ENCODE results near the gene ODAD3. TPM values are rescaled to one million over a fixed set of nuclear protein-coding genes. Genes with fewer than 3 reads are reported as not detected.
"Not testable (repeated sequence)": the region's sequence is repeated elsewhere in the genome, so short reads cannot be mapped to it uniquely, and the experiment has no call there.

ODAD3 gene
- total RNA-seq, 2 experiments from 2014 or later = not detected

- H3K36me3 Mint-ChIP-seq (ENCODE audit: low read depth) = no peaks in the 10 kb centered on the region
- POLR2A ChIA-PET = no interaction called here
- CTCF ChIA-PET = no interaction called here
Measured at GRCh38 chr19:11410682-11411081, 24.2 kb downstream of the ODAD3 start.

GRCh38 chr19:11408591-11408990, 26.3 kb downstream of the ODAD3 start:
- no peaks in the 10 kb centered on the region for H3K4me1 Mint-ChIP-seq (ENCODE audit: low read depth)
- H3K27ac Mint-ChIP-seq = no peak overlapping the region

More at GRCh38 chr19:11410682-11411081, 24.2 kb downstream of the ODAD3 start:
- DNase-seq (no peak), ATAC-seq (no peak)
- Mint-ChIP-seq H3K27me3 (ENCODE audit: low read depth) (peaks cover 17% of the 10 kb centered on the region), H3K4me3 (no peak overlapping the region), H3K27ac (no peak overlapping the region), H3K9me3 (ENCODE audit: insufficient read depth) (no peaks in the 10 kb centered on the region), H3K4me1 (ENCODE audit: low read depth) (no peaks in the 10 kb centered on the region)

GRCh38 chr19:11406703-11407236, 28.2 kb downstream of the ODAD3 start:
- H3K27me3 Mint-ChIP-seq (ENCODE audit: low read depth) = peaks cover 14% of the 10 kb centered on the region
- not testable (repeated sequence) for H3K9me3 Mint-ChIP-seq (ENCODE audit: insufficient read depth); H3K4me1 Mint-ChIP-seq (ENCODE audit: low read depth); ATAC-seq; DNase-seq; H3K4me3 Mint-ChIP-seq; H3K27ac Mint-ChIP-seq; H3K36me3 Mint-ChIP-seq (ENCODE audit: low read depth)
- CTCF ChIA-PET = interaction anchor here (1.0 to 1.6 kb wide), 2 partner anchors 27 to 32 kb away, joined by 3 to 6 read pairs; partner anchors contain the start of gene SWSAP1
- POLR2A ChIA-PET = interaction anchor here (0.6 to 1.0 kb wide), 2 partner anchors 14 to 48 kb away, joined by 3 read pairs; no protein-coding TSS in a partner anchor

More at GRCh38 chr19:11408591-11408990, 26.3 kb downstream of the ODAD3 start:
- Mint-ChIP-seq H3K36me3 (ENCODE audit: low read depth) (no peaks in the 10 kb centered on the region), H3K9me3 (ENCODE audit: insufficient read depth) (no peaks in the 10 kb centered on the region), H3K27me3 (ENCODE audit: low read depth) (peaks cover 14% of the 10 kb centered on the region), H3K4me3 (no peak overlapping the region)
- ChIA-PET POLR2A (no interaction called here), CTCF (no interaction called here)
- DNase-seq (no peak), ATAC-seq (no peak)

- Mint-ChIP-seq H3K36me3 (ENCODE audit: low read depth) (no peaks in the 10 kb centered on the region), H3K4me1 (ENCODE audit: low read depth) (no peaks in the 10 kb centered on the region), H3K27me3 (ENCODE audit: low read depth) (peaks cover 10% of the 10 kb centered on the region), H3K9me3 (ENCODE audit: insufficient read depth) (no peaks in the 10 kb centered on the region), H3K27ac (no peak overlapping the region), H3K4me3 (no peak overlapping the region)
- ChIA-PET POLR2A (interaction anchor here (1.0 kb wide), 1 partner anchor 47 kb away, joined by 3 read pairs; no protein-coding TSS in a partner anchor), CTCF (interaction anchor here (0.6 to 1.6 kb wide), 2 partner anchors 24 to 31 kb away, joined by 3 to 6 read pairs; partner anchors contain the start of gene SWSAP1)
- ATAC-seq = peak; percentile 47
- peak; percentile 36 for DNase-seq
Measured at GRCh38 chr19:11405846-11406643, 28.9 kb downstream of the ODAD3 start.

GRCh38 chr19:11404588-11405222, 30.2 kb downstream of the ODAD3 start:
- H3K36me3 Mint-ChIP-seq (ENCODE audit: low read depth) = no peaks in the 10 kb centered on the region
- DNase-seq = no peak
- H3K27me3 Mint-ChIP-seq (ENCODE audit: low read depth) = peaks cover 10% of the 10 kb centered on the region
- POLR2A ChIA-PET = interaction anchor here (1.0 kb wide), 1 partner anchor 14 kb away, joined by 3 read pairs; no protein-coding TSS in a partner anchor
- H3K4me3 Mint-ChIP-seq = no peak overlapping the region
- H3K27ac Mint-ChIP-seq = no peak overlapping the region
- H3K9me3 Mint-ChIP-seq (ENCODE audit: insufficient read depth) = no peaks in the 10 kb centered on the region
- CTCF ChIA-PET = interaction anchor here (1.0 kb wide), 1 partner anchor 24 kb away, joined by 4 read pairs; no protein-coding TSS in a partner anchor
- ATAC-seq = no peak
- no peaks in the 10 kb centered on the region for H3K4me1 Mint-ChIP-seq (ENCODE audit: low read depth)

- no peak for ATAC-seq
- no peak overlapping the region for H3K27ac Mint-ChIP-seq
- no peaks in the 10 kb centered on the region for H3K4me1 Mint-ChIP-seq (ENCODE audit: low read depth)
- no peaks in the 10 kb centered on the region for H3K36me3 Mint-ChIP-seq (ENCODE audit: low read depth)
- CTCF ChIA-PET = interaction anchor here (1.3 kb wide), 1 partner anchor 108 kb away, joined by 3 read pairs; no protein-coding TSS in a partner anchor
- POLR2A ChIA-PET = interaction anchor here (0.5 kb wide), 1 partner anchor 171 kb away, joined by 4 read pairs; no protein-coding TSS in a partner anchor
- H3K4me3 Mint-ChIP-seq = no peak overlapping the region
- no peak for DNase-seq
- peaks cover 2% of the 10 kb centered on the region for H3K27me3 Mint-ChIP-seq (ENCODE audit: low read depth)
- no peaks in the 10 kb centered on the region for H3K9me3 Mint-ChIP-seq (ENCODE audit: insufficient read depth)
Measured at GRCh38 chr19:11401808-11402543, 32.9 kb downstream of the ODAD3 start.

- no peak overlapping the region for H3K27ac Mint-ChIP-seq
- no peaks in the 10 kb centered on the region for H3K4me1 Mint-ChIP-seq (ENCODE audit: low read depth)
- POLR2A ChIA-PET = no interaction called here
- no peak overlapping the region for H3K4me3 Mint-ChIP-seq
- no peaks in the 10 kb centered on the region for H3K36me3 Mint-ChIP-seq (ENCODE audit: low read depth)
- CTCF ChIA-PET = interaction anchor here (1.1 to 3.5 kb wide), 3 partner anchors 17 to 107 kb away, joined by 3 to 10 read pairs (median 3); no protein-coding TSS in a partner anchor
- H3K27me3 Mint-ChIP-seq (ENCODE audit: low read depth) = no peaks in the 10 kb centered on the region
- ATAC-seq (no peak), DNase-seq (no peak)
- no peaks in the 10 kb centered on the region for H3K9me3 Mint-ChIP-seq (ENCODE audit: insufficient read depth)
Measured at GRCh38 chr19:11400798-11401197, 34.1 kb downstream of the ODAD3 start.

GRCh38 chr19:11399667-11400066, 35.3 kb downstream of the ODAD3 start:
- CTCF ChIA-PET = interaction anchor here (3.5 kb wide), 1 partner anchor 18 kb away, joined by 10 read pairs; no protein-coding TSS in a partner anchor
- POLR2A ChIA-PET = interaction anchor here (0.6 kb wide), 1 partner anchor 119 kb away, joined by 7 read pairs; no protein-coding TSS in a partner anchor

GRCh38 chr19:11397089-11397610, 37.8 kb downstream of the ODAD3 start:
- no peak for ATAC-seq
- DNase-seq = no peak
- no peaks in the 10 kb centered on the region for H3K9me3 Mint-ChIP-seq (ENCODE audit: insufficient read depth)
- POLR2A ChIA-PET = interaction anchor here (1.1 kb wide), 1 partner anchor 22 kb away, joined by 3 read pairs; no protein-coding TSS in a partner anchor
- no peak overlapping the region for H3K4me3 Mint-ChIP-seq
- peaks cover 10% of the 10 kb centered on the region for H3K27me3 Mint-ChIP-seq (ENCODE audit: low read depth)
- CTCF ChIA-PET = interaction anchor here (3.5 kb wide), 1 partner anchor 16 kb away, joined by 10 read pairs; no protein-coding TSS in a partner anchor
- H3K4me1 Mint-ChIP-seq (ENCODE audit: low read depth) = peaks cover 3% of the 10 kb centered on the region
- no peak overlapping the region for H3K27ac Mint-ChIP-seq
- no peaks in the 10 kb centered on the region for H3K36me3 Mint-ChIP-seq (ENCODE audit: low read depth)

More at GRCh38 chr19:11399667-11400066, 35.3 kb downstream of the ODAD3 start:
- Mint-ChIP-seq H3K36me3 (ENCODE audit: low read depth) (no peaks in the 10 kb centered on the region), H3K9me3 (ENCODE audit: insufficient read depth) (no peaks in the 10 kb centered on the region), H3K4me3 (no peak overlapping the region), H3K27me3 (ENCODE audit: low read depth) (peaks cover 4% of the 10 kb centered on the region), H3K27ac (no peak overlapping the region), H3K4me1 (ENCODE audit: low read depth) (no peaks in the 10 kb centered on the region)
- ATAC-seq (no peak), DNase-seq (no peak)

GRCh38 chr19:11390933-11391680, 43.8 kb downstream of the ODAD3 start:
- H3K4me1 Mint-ChIP-seq (ENCODE audit: low read depth) = peaks cover 9% of the 10 kb centered on the region
- peaks cover 10% of the 10 kb centered on the region for H3K27me3 Mint-ChIP-seq (ENCODE audit: low read depth)
- no peak for ATAC-seq
- no peaks in the 10 kb centered on the region for H3K9me3 Mint-ChIP-seq (ENCODE audit: insufficient read depth)
- ChIA-PET CTCF (interaction anchor here (0.6 to 2.7 kb wide), 3 partner anchors 10 to 97 kb away, joined by 3 to 19 read pairs (median 4); no protein-coding TSS in a partner anchor), POLR2A (interaction anchor here (0.8 to 1.4 kb wide), 3 partner anchors 9 to 13 kb away, joined by 3 to 4 read pairs (median 3); no protein-coding TSS in a partner anchor)
- no peaks in the 10 kb centered on the region for H3K36me3 Mint-ChIP-seq (ENCODE audit: low read depth)
- H3K4me3 Mint-ChIP-seq = no peak overlapping the region
- no peak for DNase-seq
- H3K27ac Mint-ChIP-seq = no peak overlapping the region
